ENCODE measurements around the gene KRT82. TPM values are rescaled to one million over a fixed set of nuclear protein-coding genes. Genes with fewer than 3 reads are reported as not detected.

KRT82 gene
- total RNA-seq, 1 experiment from 2014 or later, result not detected

- no peak for DNase-seq (ENCODE audit: low spot score)
These were observed 18.3 kb downstream of the KRT82 start for GRCh38 chr12:52387859-52388258.

- no peak for DNase-seq (ENCODE audit: low spot score)
These were observed 20.9 kb downstream of the KRT82 start, which contains the start of gene KRT84 for GRCh38 chr12:52385226-52385702. KRT84 (minus strand) TSS chr12:52385652; CDS start chr12:52385585, 67 bp downstream.

DNA sequence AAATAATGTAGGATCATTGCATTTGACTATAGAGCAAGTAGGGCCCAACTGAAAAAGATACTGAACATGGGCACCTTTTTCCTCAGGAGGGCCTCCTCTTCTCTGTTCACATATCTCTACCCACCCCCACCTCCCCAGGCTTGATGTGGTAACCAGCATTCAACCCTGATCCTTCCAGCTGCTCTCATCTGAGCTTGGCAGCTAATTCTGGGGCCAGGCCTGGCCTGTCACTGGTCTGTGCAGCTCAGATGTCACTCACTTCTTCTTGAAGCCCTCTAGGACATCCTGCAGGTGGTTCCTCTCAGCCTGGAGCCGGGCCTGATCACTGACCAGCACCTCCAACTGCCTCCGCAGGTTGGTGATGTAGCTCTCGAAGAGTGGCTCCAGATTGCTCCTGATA is 22.8 kb downstream of the KRT82 start:
- DNase-seq (ENCODE audit: low spot score), result no peak

GRCh38 chr12:52382854-52383253 is 23.3 kb downstream of the KRT82 start:
- DNase-seq (ENCODE audit: low spot score), result no peak

GRCh38 chr12:52381206-52381605 is 24.9 kb downstream of the KRT82 start:
- no peak for DNase-seq (ENCODE audit: low spot score)

DNA sequence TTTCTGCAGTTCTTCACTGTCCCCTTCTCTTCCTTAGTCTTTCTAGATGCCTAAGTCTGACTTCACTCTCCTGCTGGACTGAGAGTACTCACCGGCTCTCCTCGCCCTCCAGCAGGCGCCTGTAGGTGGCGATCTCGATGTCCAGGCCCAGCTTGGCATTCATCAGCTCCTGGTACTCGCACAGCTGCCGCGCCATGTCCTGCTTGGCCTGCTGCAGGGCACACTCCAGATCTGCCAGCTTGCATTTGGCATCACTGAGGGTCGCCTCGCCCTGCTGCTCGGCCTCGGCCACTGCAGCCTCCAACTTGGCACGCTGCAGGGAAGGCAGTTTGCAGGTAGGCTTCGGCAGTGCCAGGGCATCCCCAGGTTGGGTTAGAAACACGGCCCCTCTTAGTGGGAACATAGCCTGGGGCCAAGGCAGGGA is 25.9 kb downstream of the KRT82 start:
- peak; percentile 65 for DNase-seq (ENCODE audit: low spot score)

- DNase-seq (ENCODE audit: low spot score), result no peak
These were observed 26.6 kb downstream of the KRT82 start for GRCh38 chr12:52379536-52379935.

- DNase-seq (ENCODE audit: low spot score), result no peak
These were observed 28.0 kb downstream of the KRT82 start for GRCh38 chr12:52378091-52378490.

GRCh38 chr12:52377266-52377665 is 28.9 kb downstream of the KRT82 start:
- DNase-seq (ENCODE audit: low spot score), result no peak

DNA sequence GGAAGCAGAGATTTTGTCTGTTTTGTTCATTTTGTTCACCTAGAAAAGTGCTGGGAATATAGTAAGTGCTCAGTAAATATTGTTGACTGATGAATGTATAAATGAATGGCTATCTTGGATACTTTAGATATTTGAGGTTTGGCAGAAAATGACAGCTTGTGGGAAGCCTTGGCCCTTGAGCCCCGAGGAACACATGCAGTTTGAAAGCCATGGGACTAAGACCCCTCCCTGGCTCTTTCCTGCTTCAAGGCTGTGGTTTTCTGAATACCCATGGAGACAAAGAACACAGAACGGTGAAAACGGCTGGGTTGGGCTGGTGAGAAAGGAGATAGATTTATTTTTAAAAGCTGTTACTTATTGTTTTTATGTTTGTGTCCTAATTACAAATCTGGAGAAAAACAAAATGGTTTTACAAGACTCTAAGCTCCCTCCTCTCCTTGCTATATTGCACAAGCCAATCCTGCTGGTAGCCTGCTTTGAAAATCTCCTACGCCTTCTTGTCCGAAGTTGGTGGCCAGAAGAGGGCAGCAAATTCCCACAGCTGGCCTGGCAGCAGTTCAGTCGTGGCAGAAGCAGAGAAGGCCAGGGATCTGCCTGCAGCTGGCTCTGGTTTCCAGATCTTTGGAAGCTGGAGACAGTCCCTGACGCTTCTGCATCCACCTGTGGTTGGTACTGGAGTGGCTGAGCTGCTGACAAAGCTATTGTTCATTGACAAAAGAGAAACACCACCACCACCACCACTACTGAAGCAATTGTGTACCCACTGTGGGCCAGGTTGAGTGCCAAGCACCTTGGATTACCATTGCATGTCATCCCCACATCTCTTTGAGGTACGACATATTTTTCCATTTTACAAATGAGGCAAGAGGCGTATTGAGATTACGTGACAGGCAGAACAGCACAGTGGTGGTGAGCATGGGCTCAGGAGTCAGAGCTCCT is 33.6 kb downstream of the KRT82 start:
- peak; percentile 80 for DNase-seq (ENCODE audit: low spot score)

- DNase-seq (ENCODE audit: low spot score), result no peak
These were observed 34.4 kb downstream of the KRT82 start for GRCh38 chr12:52371716-52372115.

- DNase-seq (ENCODE audit: low spot score), result no peak
These were observed 35.1 kb downstream of the KRT82 start for GRCh38 chr12:52370926-52371608.

GRCh38 chr12:52369809-52370208 is 36.3 kb downstream of the KRT82 start:
- DNase-seq (ENCODE audit: low spot score), result no peak

DNA sequence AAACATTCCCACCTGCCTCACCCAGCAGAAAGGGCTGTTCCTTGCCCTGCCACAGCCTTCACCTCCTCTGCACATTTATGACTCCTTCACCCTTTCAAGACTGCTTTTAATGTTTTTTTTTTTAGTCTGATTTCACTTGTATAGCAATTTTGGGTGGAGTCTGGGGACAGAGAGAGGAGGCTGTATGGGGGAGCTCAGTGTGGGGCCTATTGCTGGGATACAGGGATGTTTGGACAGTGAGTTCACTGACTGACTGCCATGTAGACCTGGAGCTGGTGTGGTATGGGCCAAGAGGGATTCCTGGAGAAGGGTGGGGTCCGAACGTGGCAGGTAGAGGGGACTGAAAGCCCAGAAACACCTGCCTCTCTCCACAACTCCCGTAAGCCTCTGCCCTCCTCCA is 36.9 kb downstream of the KRT82 start:
- DNase-seq (ENCODE audit: low spot score), result no peak

GRCh38 chr12:52368508-52368907 is 37.6 kb downstream of the KRT82 start:
- no peak for DNase-seq (ENCODE audit: low spot score)

- no peak for DNase-seq (ENCODE audit: low spot score)
These were observed 38.3 kb downstream of the KRT82 start for GRCh38 chr12:52367876-52368275.

DNA sequence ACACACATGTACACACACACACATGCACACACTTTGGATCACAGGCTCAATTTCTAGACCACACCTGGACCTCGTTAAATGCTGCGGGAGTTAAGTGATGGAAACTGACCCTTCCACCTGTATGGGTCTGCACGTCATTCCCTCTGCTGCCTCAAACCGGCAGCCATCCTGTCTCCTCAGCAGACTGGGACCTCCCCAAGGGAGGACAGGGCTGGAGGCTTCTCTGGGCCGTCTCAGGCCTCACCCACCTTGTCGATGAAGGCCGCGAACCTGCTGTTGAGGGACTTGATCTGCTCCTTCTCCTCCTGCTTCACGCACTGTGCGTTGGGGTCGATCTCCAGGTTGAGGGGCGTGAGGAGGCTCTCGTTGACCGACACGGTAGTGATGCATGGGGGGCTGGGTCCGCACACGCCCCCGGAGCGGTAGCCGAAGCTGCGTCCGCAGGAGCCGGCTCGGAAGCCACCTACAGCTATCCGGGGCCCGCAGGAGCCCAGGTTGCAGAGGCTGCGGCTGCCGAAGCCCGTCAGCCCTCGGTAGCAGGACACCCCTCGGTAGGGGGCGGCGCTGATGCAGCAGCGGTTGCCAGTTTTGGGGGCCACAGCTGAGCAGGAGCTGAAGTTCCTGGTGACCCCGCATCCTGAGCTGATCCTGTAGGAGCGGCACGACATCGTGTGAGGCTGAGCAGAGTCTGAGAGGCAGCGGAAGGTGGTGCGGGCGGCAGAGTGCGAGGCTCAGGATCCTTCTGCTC is 39.2 kb downstream of the KRT82 start, which contains the start of gene KRT85:
Gene KRT85, minus strand, starts transcription at position 744 of the 748 bp plus-strand sequence. Its CDS starts 76 bp downstream, at position 668.
- no peak for DNase-seq (ENCODE audit: low spot score)

- no peak for DNase-seq (ENCODE audit: low spot score)
These were observed 41.1 kb downstream of the KRT82 start for GRCh38 chr12:52364901-52365489.

- DNase-seq (ENCODE audit: low spot score), result no peak
These were observed 42.1 kb downstream of the KRT82 start for GRCh38 chr12:52364061-52364460.

DNA sequence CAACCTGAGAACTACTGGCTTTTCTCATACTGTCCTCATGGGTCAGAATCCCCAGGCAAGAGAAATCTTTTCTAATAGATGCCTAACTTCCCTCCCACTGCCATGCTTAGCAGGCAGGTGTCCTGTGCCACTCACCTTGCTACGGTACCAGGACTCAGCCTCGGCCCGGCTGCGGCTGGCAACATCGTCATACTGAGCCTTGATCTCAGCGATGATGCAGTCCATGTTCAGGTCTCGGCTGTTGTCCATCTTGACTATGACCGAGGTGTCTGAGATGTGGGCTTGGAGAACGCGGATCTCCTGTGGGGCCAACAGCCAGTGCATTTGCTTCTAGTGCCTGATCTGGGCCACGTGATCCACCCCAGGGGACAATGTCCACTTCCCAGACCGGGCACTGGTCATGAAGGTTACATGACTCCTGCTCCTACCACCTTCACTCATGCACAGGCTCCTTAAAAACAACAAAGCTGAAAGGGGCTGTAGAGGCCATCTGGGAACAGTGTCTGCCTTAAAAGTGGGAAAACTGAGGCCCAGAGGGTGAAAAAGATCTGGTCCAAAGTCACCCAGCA is 42.9 kb downstream of the KRT82 start:
- no peak for DNase-seq (ENCODE audit: low spot score)
